PC-9 (cell line): ENCODE results near the gene ZNF524. TPM values are rescaled to one million over a fixed set of nuclear protein-coding genes. Genes with fewer than 3 reads are reported as not detected.

Experiments used
- BruUV-seq: library from RNA; stranded (reverse); fragments of 400-500 nt; replicated peaks from 2 replicates; lab custom pipeline; 2021; lab: Mats Ljungman, UMichigan
- CTCF ChIA-PET: fragments of 300-600 bp; sonication (Branson Sonifier 250); formaldehyde crosslinking; loops from one replicate; lab custom pipeline; 2022; ENCODE audit warnings: antibody characterized with exemption; lab: Charles Lee
- POLR2A ChIA-PET: fragments of 300-600 bp; sonication (Branson Sonifier 250); formaldehyde crosslinking; loops from one replicate; lab custom pipeline; 2022; ENCODE audit warnings: antibody characterized with exemption; ENCODE audit not compliant: unreplicated experiment; lab: Charles Lee
- DNase-seq, 2 experiments: peaks; one replicate each; pipeline versions ENCODE4 v3.0.0 to v3.0.0-alpha.2; 2015 to 2022; ENCODE audit warnings: mixed read lengths in 1 of 2
- H2AFZ ChIP-seq: fragments of 200-600 bp; sonication (generic); 2 replicates; pipeline ENCODE4 v1.8.1; 2017; ENCODE audit warnings: antibody characterized with exemption
- H3F3A ChIP-seq: fragments of 200-600 bp; sonication (generic); 2 replicates; pipeline ENCODE4 v1.8.1; 2017; ENCODE audit warnings: antibody characterized with exemption, mild to moderate bottlenecking, low read depth; ENCODE audit not compliant: insufficient read depth
- H3K27ac ChIP-seq: fragments of 200-600 bp; sonication (generic); 2 replicates; pipeline ENCODE4 v1.6.1; 2016; ENCODE audit warnings: mixed run types
- H3K27me3 ChIP-seq: fragments of 200-600 bp; sonication (generic); 2 replicates; pipeline ENCODE4 v1.6.1; 2016; ENCODE audit warnings: low read depth, mixed run types; ENCODE audit not compliant: insufficient read depth
- H3K36me3 ChIP-seq: fragments of 200-600 bp; sonication (generic); 2 replicates; pipeline ENCODE4 v1.6.1; 2016; ENCODE audit warnings: low read depth, mixed run types
- H3K4me1 ChIP-seq: fragments of 200-600 bp; sonication (generic); replicated peaks from 2 replicates; pipeline ENCODE4 v1.6.1; 2016; ENCODE audit warnings: mixed run types; ENCODE audit not compliant: insufficient read depth
- H3K4me2 ChIP-seq: fragments of 200-600 bp; sonication (generic); 2 replicates; pipeline ENCODE4 v1.6.1; 2017; ENCODE audit warnings: mixed run types
- H3K4me3 ChIP-seq: fragments of 200-600 bp; sonication (generic); 2 replicates; pipeline ENCODE4 v1.6.1; 2016; ENCODE audit warnings: mixed run types
- H3K79me2 ChIP-seq: fragments of 200-600 bp; sonication (generic); 2 replicates; pipeline ENCODE4 v1.6.1; 2017; ENCODE audit warnings: low read depth, mixed run types
- H3K9me2 ChIP-seq: fragments of 200-600 bp; sonication (generic); 2 replicates; pipeline ENCODE4 v1.8.1; 2017; ENCODE audit warnings: mild to moderate bottlenecking; ENCODE audit not compliant: insufficient read depth
- H3K9me3 ChIP-seq: fragments of 200-600 bp; sonication (generic); 2 replicates; pipeline ENCODE4 v1.8.1; 2016; ENCODE audit warnings: low read depth; ENCODE audit not compliant: insufficient read depth
- H4K20me1 ChIP-seq: fragments of 200-600 bp; sonication (generic); 2 replicates; pipeline ENCODE4 v1.8.1; 2017; ENCODE audit not compliant: insufficient read depth
- EZH2 ChIP-seq: fragments of 200-600 bp; sonication (generic); IDR thresholded peaks from 2 replicates; pipeline ENCODE4 v1.8.0; 2017; ENCODE audit warnings: antibody characterized with exemption, low read depth
- intact Hi-C: fragments of 100-400 bp; cut with micrococcal nuclease; formaldehyde crosslinking; loops from one replicate; pipeline ENCODE4 v1.10.0; 2022; ENCODE audit not compliant: unreplicated experiment
- total RNA-seq: library from RNA; stranded (reverse); gene quantifications from 2 replicates; pipeline ENCODE4 v1.2.3, GENCODE V29; 2021
- TF ChIP-seq, protein P1 (sequence below): fragments of 200-600 bp; sonication (generic); conservative IDR thresholded peaks from 2 replicates; pipeline ENCODE4 v1.6.1; 2017; ENCODE audit warnings: mixed run types, antibody characterized with exemption, mild to moderate bottlenecking, moderate library complexity

ZNF524 gene
- total RNA-seq, 1 experiment from 2014 or later = 30.0 TPM

DNA sequence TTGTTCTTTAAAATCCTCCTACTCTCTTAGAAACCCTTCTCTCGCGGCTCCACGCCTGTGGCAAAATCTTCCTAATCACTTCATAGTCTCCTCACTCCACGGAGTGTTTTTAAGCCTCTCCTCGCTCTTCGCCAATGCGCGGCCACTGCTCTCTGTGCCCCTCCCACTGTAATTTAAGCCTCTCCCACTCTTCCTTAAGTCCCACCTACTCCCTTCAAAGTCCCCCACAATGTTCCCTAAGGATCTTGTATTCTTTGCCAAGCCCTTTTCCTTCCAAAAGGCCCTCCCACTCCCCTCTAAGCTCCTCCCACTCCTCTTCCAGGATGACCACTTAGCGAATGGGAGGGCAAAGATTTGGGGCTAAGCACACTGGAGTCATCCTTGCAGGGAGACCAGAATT is 2.1 kb upstream of the ZNF524 start:
- peak in 1 of 2 experiments; percentile 21 for DNase-seq
- ChIA-PET POLR2A (interaction anchor here (0.6 kb wide), 1 partner anchor 1647 kb away, joined by 3 read pairs; no protein-coding TSS in a partner anchor), CTCF (interaction anchor here (0.7 kb wide), 1 partner anchor 716 kb away, joined by 3 read pairs; no protein-coding TSS in a partner anchor)
- Histone ChIP-seq H3K36me3 (peaks cover 4% of the 10 kb centered on the region; the same call in 1 of the 2 replicates), H3F3A (peaks cover 29% of the 10 kb centered on the region; the same call in 1 of the 2 replicates), H3K9me3 (no peaks in the 10 kb centered on the region), H3K4me2 (no peak overlapping the region), H2AFZ (no peak overlapping the region), H4K20me1 (no peaks in the 10 kb centered on the region), H3K4me3 (no peak overlapping the region), H3K27me3 (no peaks in the 10 kb centered on the region), H3K4me1 (0 out of 2 replicates have a peak, but pooled peaks cover 7% of the 10 kb centered on the region), H3K79me2 (peaks cover 18% of the 10 kb centered on the region), H3K9me2 (no peaks in the 10 kb centered on the region), H3K27ac (no peak overlapping the region)
- BruUV-seq = no TSS peak
- intact Hi-C loops = loop anchor here (2.0 to 5.0 kb wide), 2 partner anchors 81 to 431 kb away; partner anchors contain the start of gene DNAAF3
- TF ChIP-seq, protein P1, sequence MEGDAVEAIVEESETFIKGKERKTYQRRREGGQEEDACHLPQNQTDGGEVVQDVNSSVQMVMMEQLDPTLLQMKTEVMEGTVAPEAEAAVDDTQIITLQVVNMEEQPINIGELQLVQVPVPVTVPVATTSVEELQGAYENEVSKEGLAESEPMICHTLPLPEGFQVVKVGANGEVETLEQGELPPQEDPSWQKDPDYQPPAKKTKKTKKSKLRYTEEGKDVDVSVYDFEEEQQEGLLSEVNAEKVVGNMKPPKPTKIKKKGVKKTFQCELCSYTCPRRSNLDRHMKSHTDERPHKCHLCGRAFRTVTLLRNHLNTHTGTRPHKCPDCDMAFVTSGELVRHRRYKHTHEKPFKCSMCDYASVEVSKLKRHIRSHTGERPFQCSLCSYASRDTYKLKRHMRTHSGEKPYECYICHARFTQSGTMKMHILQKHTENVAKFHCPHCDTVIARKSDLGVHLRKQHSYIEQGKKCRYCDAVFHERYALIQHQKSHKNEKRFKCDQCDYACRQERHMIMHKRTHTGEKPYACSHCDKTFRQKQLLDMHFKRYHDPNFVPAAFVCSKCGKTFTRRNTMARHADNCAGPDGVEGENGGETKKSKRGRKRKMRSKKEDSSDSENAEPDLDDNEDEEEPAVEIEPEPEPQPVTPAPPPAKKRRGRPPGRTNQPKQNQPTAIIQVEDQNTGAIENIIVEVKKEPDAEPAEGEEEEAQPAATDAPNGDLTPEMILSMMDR = no peak
- TF ChIP-seq EZH2 = no peak

DNA sequence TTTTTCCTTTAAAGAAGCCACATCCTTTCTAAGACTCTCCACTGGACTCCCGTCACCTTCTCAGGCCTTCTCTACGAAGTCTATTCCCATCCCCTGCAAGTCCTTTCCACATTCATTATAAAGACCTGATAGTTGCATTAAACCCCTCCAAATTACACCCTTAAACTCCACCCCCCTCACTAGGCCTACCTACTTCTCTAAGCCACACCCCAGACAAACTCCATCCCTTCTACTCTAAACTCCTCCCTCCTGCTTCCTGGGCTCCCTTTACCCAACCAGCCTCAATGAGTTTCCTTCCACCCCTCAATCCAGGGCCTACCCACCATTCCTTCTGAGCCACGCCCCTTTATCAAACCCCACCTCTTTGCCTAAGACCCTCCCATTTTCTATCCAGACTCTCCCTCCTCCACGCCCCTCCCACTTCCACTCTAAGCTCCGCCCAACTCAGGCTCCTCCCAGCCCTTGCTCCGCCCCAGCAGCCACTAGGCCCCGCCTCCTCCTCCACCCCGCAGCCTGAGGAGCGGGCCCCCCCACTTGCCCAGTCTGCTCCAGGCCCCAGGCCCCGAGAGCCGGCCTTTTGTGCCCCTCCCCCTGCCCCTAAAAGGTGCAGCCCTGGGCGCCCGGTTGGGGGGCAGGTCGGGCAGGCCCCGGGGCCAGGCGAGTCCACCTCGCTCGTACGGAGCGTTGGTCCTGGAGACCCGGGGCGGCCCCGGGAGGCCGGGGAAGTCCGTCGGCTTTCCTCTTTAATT is 1.2 kb upstream of the ZNF524 start:
- peak; percentile 91 to 99 for DNase-seq
- POLR2A ChIA-PET = interaction anchor here (0.5 to 1.6 kb wide), 15 partner anchors 12 to 1409 kb away, joined by 3 to 44 read pairs (median 6); partner anchors contain the start of genes MBOAT7, PPP1R12C, U2AF2 and ZNF579
- Histone ChIP-seq H3K4me2 (peak overlapping the region; percentile 74; the same call in 1 of the 2 replicates), H2AFZ (peak overlapping the region; percentile 60; the same call in 1 of the 2 replicates), H3F3A (peaks cover 35% of the 10 kb centered on the region; the same call in 1 of the 2 replicates), H3K27me3 (no peaks in the 10 kb centered on the region), H3K9me3 (no peaks in the 10 kb centered on the region), H3K4me1 (0 out of 2 replicates have a peak, but pooled peaks cover 14% of the 10 kb centered on the region), H3K79me2 (peaks cover 18% of the 10 kb centered on the region), H4K20me1 (no peaks in the 10 kb centered on the region), H3K4me3 (peak overlapping the region; percentile 91; the same call in 1 of the 2 replicates), H3K36me3 (peaks cover 4% of the 10 kb centered on the region; the same call in 1 of the 2 replicates), H3K9me2 (no peaks in the 10 kb centered on the region), H3K27ac (peak overlapping the region; percentile 94)
- CTCF ChIA-PET = interaction anchor here (0.6 to 1.2 kb wide), 5 partner anchors 53 to 715 kb away, joined by 3 to 5 read pairs (median 4); no protein-coding TSS in a partner anchor
- intact Hi-C loops = loop anchor here (1.0 to 5.0 kb wide), 4 partner anchors 12 to 432 kb away; partner anchors contain the start of gene DNAAF3
- TF ChIP-seq, protein P1 = no peak
- TF ChIP-seq EZH2 = no peak
- no TSS peak for BruUV-seq

DNA sequence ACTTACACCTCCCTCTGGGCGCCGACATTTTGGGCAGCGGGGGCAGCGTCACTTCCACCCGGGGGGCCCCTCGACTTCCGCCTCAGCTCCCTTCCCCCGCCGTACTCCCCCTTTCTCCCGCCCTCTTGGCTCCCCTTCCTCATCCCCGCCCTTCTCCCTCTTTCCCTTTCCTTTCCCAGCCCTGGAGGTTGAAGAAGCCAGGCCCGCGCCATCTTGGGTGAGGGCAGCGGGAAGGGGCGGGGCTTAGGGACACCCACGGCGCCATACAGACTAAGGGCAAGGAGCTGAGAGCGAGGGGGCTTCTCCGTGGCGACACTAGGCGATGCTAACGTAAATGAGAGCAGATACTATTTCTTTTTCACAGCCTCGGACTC is 633 bp upstream of the ZNF524 start, which contains the start of gene FIZ1:
FIZ1 (minus strand) TSS at position 50 of the 374 bp plus-strand sequence. CDS start 1,652 bp downstream, outside the sequence.
- peak; percentile 93 to 98 for DNase-seq
- Histone ChIP-seq H3K27ac (peak within 1 kb of the TSS; percentile 94), H3K36me3 (peaks cover 4% of the 10 kb centered on the region; the same call in 1 of the 2 replicates), H2AFZ (peak within 1 kb of the TSS; percentile 83), H3K4me3 (peak within 1 kb of the TSS; percentile 91), H3K79me2 (peaks cover 18% of the 10 kb centered on the region), H3K9me3 (no peaks in the 10 kb centered on the region), H3K4me1 (peaks cover 20% of the 10 kb centered on the region), H3K9me2 (no peaks in the 10 kb centered on the region), H3K27me3 (no peaks in the 10 kb centered on the region), H4K20me1 (no peaks in the 10 kb centered on the region), H3F3A (peaks cover 40% of the 10 kb centered on the region), H3K4me2 (peak within 1 kb of the TSS; percentile 97)
- POLR2A ChIA-PET = interaction anchor here (0.5 to 1.6 kb wide), 14 partner anchors 13 to 1410 kb away, joined by 3 to 44 read pairs (median 6); partner anchors contain the start of genes MBOAT7, PPP1R12C, U2AF2 and ZNF579
- TF ChIP-seq, protein P1 = 0 out of 2 replicates have a peak, but pooled peaks have one; percentile 16
- no peak for TF ChIP-seq EZH2
- CTCF ChIA-PET = interaction anchor here (0.6 to 1.2 kb wide), 5 partner anchors 53 to 710 kb away, joined by 3 to 5 read pairs (median 4); no protein-coding TSS in a partner anchor
- intact Hi-C loops = loop anchor here (1.0 to 5.0 kb wide), 4 partner anchors 12 to 432 kb away; partner anchors contain the start of gene DNAAF3
- no TSS peak for BruUV-seq
